ENCODE measurements around the gene TYMP. TPM values are rescaled to one million over a fixed set of nuclear protein-coding genes. Genes with fewer than 3 reads are reported as not detected.

The TYMP gene
- total RNA-seq, 4 donors from 2014 or later = 86.0 to 281 (median 137) TPM

- peak overlapping the region; percentile 96 to 100 (median 98) for H3K27ac ChIP-seq
- no peak for TF ChIP-seq CTCF (IDR thresholded peaks at IDR 0.05)
- TF ChIP-seq POLR2A (IDR thresholded peaks at IDR 0.05) = no peak
- no peak for DNase-seq
- intact Hi-C loops (cut with DNase I) = loop anchor here (10.0 kb wide), 1 partner anchor 86 kb away; no protein-coding TSS in a partner anchor
- H3K27me3 ChIP-seq = peaks cover 0 to 31% (median 0%) of the 10 kb centered on the region in 4 donors
- peaks cover 0 to 4% (median 2%) of the 10 kb centered on the region in 3 donors for H3K36me3 ChIP-seq
- peaks cover 42 to 96% (median 56%) of the 10 kb centered on the region in 3 donors for H3K4me1 ChIP-seq
- peak overlapping the region; percentile 54 to 87 (median 64) for H3K4me3 ChIP-seq
- no peaks in the 10 kb centered on the region for H3K9me3 ChIP-seq
- WGBS, 2 donors = 40 to 79% methylated on average over 2 of the region's 15 CpGs
These were observed 963 bp downstream of the TYMP start for GRCh38 chr22:50528682-50529415.

- TF ChIP-seq POLR2A (IDR thresholded peaks at IDR 0.05) (no peak), CTCF (IDR thresholded peaks at IDR 0.05) (no peak)
- Histone ChIP-seq H3K36me3 (peaks cover 6 to 11% (median 10%) of the 10 kb centered on the region in 3 donors), H3K27ac (peak overlapping the region; percentile 96 to 100 (median 98)), H3K27me3 (peaks cover 0 to 31% (median 0%) of the 10 kb centered on the region in 4 donors), H3K9me3 (no peaks in the 10 kb centered on the region), H3K4me1 (peaks cover 46 to 96% (median 57%) of the 10 kb centered on the region in 3 donors), H3K4me3 (peak overlapping the region in 2 of 4 donors; percentile 66 to 87)
- DNase-seq = no peak
- intact Hi-C loops (cut with DNase I) = loop anchor here (10.0 kb wide), 1 partner anchor 87 kb away; no protein-coding TSS in a partner anchor
- WGBS, 2 donors = 89% methylated on average over 15 to 18 of the region's 18 CpGs
These were observed 1.7 kb downstream of the TYMP start for GRCh38 chr22:50527921-50528681.

GRCh38 chr22:50526834-50527801 lies 2.7 kb downstream of the TYMP start:
- no peaks in the 10 kb centered on the region for H3K9me3 ChIP-seq
- peak overlapping the region; percentile 90 to 99 (median 95) for H3K27ac ChIP-seq
- peak overlapping the region; percentile 55 to 84 (median 67) for H3K4me3 ChIP-seq
- TF ChIP-seq POLR2A (IDR thresholded peaks at IDR 0.05) (peak in 1 of 4 donors; percentile 56), CTCF (IDR thresholded peaks at IDR 0.05) (no peak)
- intact Hi-C loops (cut with DNase I) = loop anchor here (10.0 kb wide), 1 partner anchor 88 kb away; no protein-coding TSS in a partner anchor
- H3K27me3 ChIP-seq = peaks cover 0 to 26% (median 0%) of the 10 kb centered on the region in 4 donors
- H3K4me1 ChIP-seq = peaks cover 42 to 88% (median 51%) of the 10 kb centered on the region in 3 donors
- H3K36me3 ChIP-seq = peaks cover 16 to 20% (median 19%) of the 10 kb centered on the region in 3 donors
- WGBS, 2 donors = 31 to 45% methylated on average over 15 to 22 of the region's 29 CpGs
- DNase-seq = no peak

- intact Hi-C loops (cut with DNase I) = loop anchor here (10.0 kb wide), 1 partner anchor 89 kb away; no protein-coding TSS in a partner anchor
- peak overlapping the region; percentile 90 to 99 (median 95) for H3K27ac ChIP-seq
- no CpG with 5 or more reads among the region's 77 CpGs for WGBS, 2 donors
- peak overlapping the region; percentile 55 to 84 (median 67) for H3K4me3 ChIP-seq
- H3K36me3 ChIP-seq = peaks cover 25 to 28% (median 25%) of the 10 kb centered on the region in 3 donors
- peaks cover 42 to 79% (median 47%) of the 10 kb centered on the region in 3 donors for H3K4me1 ChIP-seq
- DNase-seq = no peak
- TF ChIP-seq POLR2A (IDR thresholded peaks at IDR 0.05) = no peak
- peak; percentile 52 to 85 (median 73) for TF ChIP-seq CTCF (IDR thresholded peaks at IDR 0.05)
- no peaks in the 10 kb centered on the region for H3K9me3 ChIP-seq
- peaks cover 0 to 17% (median 0%) of the 10 kb centered on the region in 4 donors for H3K27me3 ChIP-seq
These were observed 3.5 kb downstream of the TYMP start for GRCh38 chr22:50526108-50526833.

Data from esophagus squamous epithelium (tissue), 5 donors.